ENCODE measurements around the gene FAM13A.

Gene FAM13A

DNA sequence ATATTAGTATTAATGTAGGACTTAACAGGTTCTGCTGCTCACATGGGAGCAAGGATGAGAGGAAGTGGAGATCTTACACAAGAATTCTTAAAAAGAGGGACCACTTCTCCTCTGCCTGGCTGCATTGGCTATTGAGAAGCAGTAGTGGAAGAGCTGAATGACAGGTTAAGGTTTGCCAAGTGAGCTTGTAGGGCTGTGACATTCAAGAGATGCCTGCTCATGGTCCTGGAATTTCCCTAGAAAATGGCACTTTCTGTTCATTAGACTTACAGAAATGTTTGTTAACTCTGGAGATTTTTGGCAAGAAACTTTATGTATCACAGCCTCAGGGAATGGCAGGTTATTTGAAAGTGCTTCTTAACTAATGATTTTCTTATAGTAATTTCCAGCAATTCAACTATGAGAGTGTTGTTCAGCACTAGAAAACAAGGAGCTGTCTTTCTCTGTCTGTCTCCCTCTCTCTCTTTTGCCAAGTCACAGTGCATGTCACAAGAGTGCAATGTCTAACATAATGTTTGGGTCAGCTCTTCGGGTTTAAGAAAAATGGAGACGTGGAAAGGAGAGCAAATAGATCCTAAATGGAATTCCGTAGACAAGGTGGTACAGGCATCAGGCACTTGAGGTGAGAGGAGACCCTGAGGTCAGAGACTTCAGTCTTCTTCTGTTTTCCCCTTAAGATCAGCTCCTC is 351.0 kb downstream of the FAM13A start:
- H3K4me1 ChIP-seq (ENCODE audit: control insufficient read depth, insufficient read depth, low read length, unreplicated experiment), result peaks cover 16% of the 10 kb centered on the region
- H3K27me3 ChIP-seq (ENCODE audit: insufficient read depth, low read length), result no peaks in the 10 kb centered on the region
- H3K27ac ChIP-seq (ENCODE audit: low read depth, low read length), result peak overlapping the region; percentile 26; the same call in 1 of the 2 replicates
- H3K36me3 ChIP-seq (ENCODE audit: insufficient read depth, low read length), result no peaks in the 10 kb centered on the region
- H3K4me3 ChIP-seq (ENCODE audit: low read depth, low read length), result 0 out of 2 replicates have a peak overlapping the region, but pooled peaks have one; percentile 6
- no peaks in the 10 kb centered on the region for H3K79me2 ChIP-seq (ENCODE audit: control insufficient read depth, insufficient read depth, low read length, unreplicated experiment)
- peak overlapping the region; percentile 55 for H2AFZ ChIP-seq (ENCODE audit: low read length, unreplicated experiment)

GRCh38 chr4:88705223-88705622 is 351.8 kb downstream of the FAM13A start:
- no peaks in the 10 kb centered on the region for H3K36me3 ChIP-seq (ENCODE audit: insufficient read depth, low read length)

DNA sequence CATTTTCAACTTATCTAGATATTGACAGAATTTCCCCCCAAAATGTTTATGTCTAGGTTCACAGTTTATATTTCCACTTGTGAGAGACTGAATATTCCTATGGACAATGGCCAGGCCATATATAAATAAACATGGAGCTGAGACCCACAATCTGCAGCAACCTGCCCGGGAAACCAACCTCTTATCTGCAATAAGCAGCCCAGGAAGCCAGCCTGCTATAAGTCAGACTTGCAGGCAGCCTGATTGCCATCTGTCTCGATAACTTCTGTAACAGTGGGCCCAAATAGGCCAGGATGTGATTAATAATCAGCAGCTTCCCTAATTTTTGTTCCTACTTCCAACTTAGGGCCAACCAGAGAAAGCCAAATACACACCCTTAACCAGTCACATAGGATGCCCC is 354.2 kb downstream of the FAM13A start:
- no peak overlapping the region for H3K27ac ChIP-seq (ENCODE audit: low read depth, low read length)
- no peaks in the 10 kb centered on the region for H3K36me3 ChIP-seq (ENCODE audit: insufficient read depth, low read length)
- no peaks in the 10 kb centered on the region for H3K27me3 ChIP-seq (ENCODE audit: insufficient read depth, low read length)
- H2AFZ ChIP-seq (ENCODE audit: low read length, unreplicated experiment), result no peak overlapping the region
- H3K79me2 ChIP-seq (ENCODE audit: control insufficient read depth, insufficient read depth, low read length, unreplicated experiment), result no peaks in the 10 kb centered on the region
- no peak overlapping the region for H3K4me3 ChIP-seq (ENCODE audit: low read depth, low read length)
- H3K4me1 ChIP-seq (ENCODE audit: control insufficient read depth, insufficient read depth, low read length, unreplicated experiment), result peaks cover 16% of the 10 kb centered on the region

More at GRCh38 chr4:88705223-88705622, 351.8 kb downstream of the FAM13A start:
- H3K4me3 ChIP-seq (ENCODE audit: low read depth, low read length), result no peak overlapping the region
- H2AFZ ChIP-seq (ENCODE audit: low read length, unreplicated experiment), result no peak overlapping the region
- no peak overlapping the region for H3K27ac ChIP-seq (ENCODE audit: low read depth, low read length)
- H3K79me2 ChIP-seq (ENCODE audit: control insufficient read depth, insufficient read depth, low read length, unreplicated experiment), result no peaks in the 10 kb centered on the region
- H3K4me1 ChIP-seq (ENCODE audit: control insufficient read depth, insufficient read depth, low read length, unreplicated experiment), result peaks cover 16% of the 10 kb centered on the region
- H3K27me3 ChIP-seq (ENCODE audit: insufficient read depth, low read length), result no peaks in the 10 kb centered on the region

- Histone ChIP-seq H3K27me3 (ENCODE audit: insufficient read depth, low read length) (no peaks in the 10 kb centered on the region), H3K4me1 (ENCODE audit: control insufficient read depth, insufficient read depth, low read length, unreplicated experiment) (no peaks in the 10 kb centered on the region), H3K27ac (ENCODE audit: low read depth, low read length) (no peak overlapping the region), H3K4me3 (ENCODE audit: low read depth, low read length) (no peak overlapping the region), H2AFZ (ENCODE audit: low read length, unreplicated experiment) (no peak overlapping the region), H3K79me2 (ENCODE audit: control insufficient read depth, insufficient read depth, low read length, unreplicated experiment) (no peaks in the 10 kb centered on the region), H3K36me3 (ENCODE audit: insufficient read depth, low read length) (no peaks in the 10 kb centered on the region)
Measured at GRCh38 chr4:88698519-88698918, 358.5 kb downstream of the FAM13A start.

GRCh38 chr4:88697588-88698329 is 359.2 kb downstream of the FAM13A start, which contains the start of gene NAP1L5:
Gene NAP1L5, minus strand, starts transcription at chr4:88697829. Its CDS starts 75 bp downstream, at chr4:88697754.
- Histone ChIP-seq H3K36me3 (ENCODE audit: insufficient read depth, low read length) (no peaks in the 10 kb centered on the region), H3K4me1 (ENCODE audit: control insufficient read depth, insufficient read depth, low read length, unreplicated experiment) (no peaks in the 10 kb centered on the region), H3K27me3 (ENCODE audit: insufficient read depth, low read length) (no peaks in the 10 kb centered on the region), H3K27ac (ENCODE audit: low read depth, low read length) (peak within 1 kb of the TSS; percentile 9; the same call in 1 of the 2 replicates), H3K4me3 (ENCODE audit: low read depth, low read length) (peak within 1 kb of the TSS; percentile 80), H3K79me2 (ENCODE audit: control insufficient read depth, insufficient read depth, low read length, unreplicated experiment) (no peaks in the 10 kb centered on the region), H2AFZ (ENCODE audit: low read length, unreplicated experiment) (no peak within 1 kb of the TSS)

- Histone ChIP-seq H3K4me3 (ENCODE audit: low read depth, low read length) (peak overlapping the region; percentile 80), H3K79me2 (ENCODE audit: control insufficient read depth, insufficient read depth, low read length, unreplicated experiment) (no peaks in the 10 kb centered on the region), H3K36me3 (ENCODE audit: insufficient read depth, low read length) (no peaks in the 10 kb centered on the region), H3K4me1 (ENCODE audit: control insufficient read depth, insufficient read depth, low read length, unreplicated experiment) (no peaks in the 10 kb centered on the region), H2AFZ (ENCODE audit: low read length, unreplicated experiment) (no peak overlapping the region), H3K27me3 (ENCODE audit: insufficient read depth, low read length) (no peaks in the 10 kb centered on the region), H3K27ac (ENCODE audit: low read depth, low read length) (peak overlapping the region; percentile 9; the same call in 1 of the 2 replicates)
Measured at GRCh38 chr4:88697141-88697540, 359.8 kb downstream of the FAM13A start.

GRCh38 chr4:88696630-88697029 is 360.4 kb downstream of the FAM13A start:
- Histone ChIP-seq H3K27ac (ENCODE audit: low read depth, low read length) (no peak overlapping the region), H3K4me1 (ENCODE audit: control insufficient read depth, insufficient read depth, low read length, unreplicated experiment) (no peaks in the 10 kb centered on the region), H2AFZ (ENCODE audit: low read length, unreplicated experiment) (no peak overlapping the region), H3K27me3 (ENCODE audit: insufficient read depth, low read length) (no peaks in the 10 kb centered on the region), H3K36me3 (ENCODE audit: insufficient read depth, low read length) (no peaks in the 10 kb centered on the region), H3K79me2 (ENCODE audit: control insufficient read depth, insufficient read depth, low read length, unreplicated experiment) (no peaks in the 10 kb centered on the region), H3K4me3 (ENCODE audit: low read depth, low read length) (peak overlapping the region; percentile 80)

GRCh38 chr4:88693792-88694191 is 363.2 kb downstream of the FAM13A start:
- no peak overlapping the region for H3K27ac ChIP-seq (ENCODE audit: low read depth, low read length)
- H2AFZ ChIP-seq (ENCODE audit: low read length, unreplicated experiment), result no peak overlapping the region
- H3K27me3 ChIP-seq (ENCODE audit: insufficient read depth, low read length), result no peaks in the 10 kb centered on the region
- no peaks in the 10 kb centered on the region for H3K79me2 ChIP-seq (ENCODE audit: control insufficient read depth, insufficient read depth, low read length, unreplicated experiment)
- no peaks in the 10 kb centered on the region for H3K36me3 ChIP-seq (ENCODE audit: insufficient read depth, low read length)
- peaks cover 11% of the 10 kb centered on the region for H3K4me1 ChIP-seq (ENCODE audit: control insufficient read depth, insufficient read depth, low read length, unreplicated experiment)
- H3K4me3 ChIP-seq (ENCODE audit: low read depth, low read length), result no peak overlapping the region

GRCh38 chr4:88690355-88690754 is 366.6 kb downstream of the FAM13A start:
- Histone ChIP-seq H2AFZ (ENCODE audit: low read length, unreplicated experiment) (no peak overlapping the region), H3K27me3 (ENCODE audit: insufficient read depth, low read length) (no peaks in the 10 kb centered on the region), H3K27ac (ENCODE audit: low read depth, low read length) (peak overlapping the region; percentile 48), H3K4me1 (ENCODE audit: control insufficient read depth, insufficient read depth, low read length, unreplicated experiment) (peaks cover 11% of the 10 kb centered on the region), H3K36me3 (ENCODE audit: insufficient read depth, low read length) (no peaks in the 10 kb centered on the region), H3K79me2 (ENCODE audit: control insufficient read depth, insufficient read depth, low read length, unreplicated experiment) (no peaks in the 10 kb centered on the region), H3K4me3 (ENCODE audit: low read depth, low read length) (no peak overlapping the region)

- no peaks in the 10 kb centered on the region for H3K79me2 ChIP-seq (ENCODE audit: control insufficient read depth, insufficient read depth, low read length, unreplicated experiment)
- no peaks in the 10 kb centered on the region for H3K27me3 ChIP-seq (ENCODE audit: insufficient read depth, low read length)
- H3K36me3 ChIP-seq (ENCODE audit: insufficient read depth, low read length), result peaks cover 15% of the 10 kb centered on the region
- no peak overlapping the region for H2AFZ ChIP-seq (ENCODE audit: low read length, unreplicated experiment)
- no peak overlapping the region for H3K4me3 ChIP-seq (ENCODE audit: low read depth, low read length)
- H3K4me1 ChIP-seq (ENCODE audit: control insufficient read depth, insufficient read depth, low read length, unreplicated experiment), result no peaks in the 10 kb centered on the region
- H3K27ac ChIP-seq (ENCODE audit: low read depth, low read length), result no peak overlapping the region
Measured at GRCh38 chr4:88681209-88681608, 375.8 kb downstream of the FAM13A start.

Measured in ACC112 (cell line).